ENCODE results near the gene C4A.
"Not testable (repeated sequence)": the region's sequence is repeated elsewhere in the genome, so short reads cannot be mapped to it uniquely, and the experiment has no call there.

Gene C4A

GRCh38 chr6:31981744-31982143 is at the start of gene C4A:
TSS of gene C4A (plus strand) at chr6:31982057. CDS start at chr6:31982108, 51 bp downstream.
- DNase-seq (ENCODE audit: low spot score), result not testable (repeated sequence)

- not testable (repeated sequence) for DNase-seq (ENCODE audit: low spot score)
Observed at GRCh38 chr6:31932137-31932536, 49.7 kb upstream of the C4A start.

- no peak for DNase-seq (ENCODE audit: low spot score)
Observed at GRCh38 chr6:31933537-31933936, 48.3 kb upstream of the C4A start.

- DNase-seq (ENCODE audit: low spot score), result no peak
Observed at GRCh38 chr6:31935021-31935420, 46.8 kb upstream of the C4A start.

- DNase-seq (ENCODE audit: low spot score), result no peak
Observed at GRCh38 chr6:31935823-31936222, 46.0 kb upstream of the C4A start.

GRCh38 chr6:31940256-31940664 is 41.6 kb upstream of the C4A start:
- DNase-seq (ENCODE audit: low spot score), result peak; percentile 36

- no peak for DNase-seq (ENCODE audit: low spot score)
Observed at GRCh38 chr6:31943742-31944141, 38.1 kb upstream of the C4A start.

- DNase-seq (ENCODE audit: low spot score), result no peak
Observed at GRCh38 chr6:31945154-31945506, 36.7 kb upstream of the C4A start.

- DNase-seq (ENCODE audit: low spot score), result peak; percentile 97
Observed at GRCh38 chr6:31945507-31946369, 36.1 kb upstream of the C4A start, which contains the start of gene CFB. TSS of gene CFB (plus strand) at chr6:31946095. CDS start at chr6:31946222, 127 bp downstream.

GRCh38 chr6:31946370-31946885 is 35.4 kb upstream of the C4A start:
- DNase-seq (ENCODE audit: low spot score), result no peak

GRCh38 chr6:31947070-31947675 is 34.7 kb upstream of the C4A start:
- no peak for DNase-seq (ENCODE audit: low spot score)

GRCh38 chr6:31947864-31948263 is 34.0 kb upstream of the C4A start:
- no peak for DNase-seq (ENCODE audit: low spot score)

GRCh38 chr6:31948306-31948705 is 33.6 kb upstream of the C4A start:
- DNase-seq (ENCODE audit: low spot score), result no peak

- no peak for DNase-seq (ENCODE audit: low spot score)
Observed at GRCh38 chr6:31948753-31949413, 33.0 kb upstream of the C4A start.

- no peak for DNase-seq (ENCODE audit: low spot score)
Observed at GRCh38 chr6:31949926-31950548, 31.8 kb upstream of the C4A start.

- DNase-seq (ENCODE audit: low spot score), result peak; percentile 86
Observed at GRCh38 chr6:31952140-31952805, 29.6 kb upstream of the C4A start.

- no peak for DNase-seq (ENCODE audit: low spot score)
Observed at GRCh38 chr6:31952890-31953289, 29.0 kb upstream of the C4A start.

GRCh38 chr6:31954511-31954910 is 27.3 kb upstream of the C4A start:
- DNase-seq (ENCODE audit: low spot score), result no peak

- DNase-seq (ENCODE audit: low spot score), result no peak
Observed at GRCh38 chr6:31956796-31957195, 25.1 kb upstream of the C4A start.

- peak; percentile 41 for DNase-seq (ENCODE audit: low spot score)
Observed at GRCh38 chr6:31958412-31958740, 23.5 kb upstream of the C4A start.
